ENCODE measurements around the gene ASCC1. TPM values are rescaled to one million over a fixed set of nuclear protein-coding genes. Genes with fewer than 3 reads are reported as not detected.

The ASCC1 gene
- total and polyA plus RNA-seq, 2 donors (not counting 3 experiments of a cell fraction or from before 2014, with no cell fraction given) = 16.0 to 24.9 TPM

DNA sequence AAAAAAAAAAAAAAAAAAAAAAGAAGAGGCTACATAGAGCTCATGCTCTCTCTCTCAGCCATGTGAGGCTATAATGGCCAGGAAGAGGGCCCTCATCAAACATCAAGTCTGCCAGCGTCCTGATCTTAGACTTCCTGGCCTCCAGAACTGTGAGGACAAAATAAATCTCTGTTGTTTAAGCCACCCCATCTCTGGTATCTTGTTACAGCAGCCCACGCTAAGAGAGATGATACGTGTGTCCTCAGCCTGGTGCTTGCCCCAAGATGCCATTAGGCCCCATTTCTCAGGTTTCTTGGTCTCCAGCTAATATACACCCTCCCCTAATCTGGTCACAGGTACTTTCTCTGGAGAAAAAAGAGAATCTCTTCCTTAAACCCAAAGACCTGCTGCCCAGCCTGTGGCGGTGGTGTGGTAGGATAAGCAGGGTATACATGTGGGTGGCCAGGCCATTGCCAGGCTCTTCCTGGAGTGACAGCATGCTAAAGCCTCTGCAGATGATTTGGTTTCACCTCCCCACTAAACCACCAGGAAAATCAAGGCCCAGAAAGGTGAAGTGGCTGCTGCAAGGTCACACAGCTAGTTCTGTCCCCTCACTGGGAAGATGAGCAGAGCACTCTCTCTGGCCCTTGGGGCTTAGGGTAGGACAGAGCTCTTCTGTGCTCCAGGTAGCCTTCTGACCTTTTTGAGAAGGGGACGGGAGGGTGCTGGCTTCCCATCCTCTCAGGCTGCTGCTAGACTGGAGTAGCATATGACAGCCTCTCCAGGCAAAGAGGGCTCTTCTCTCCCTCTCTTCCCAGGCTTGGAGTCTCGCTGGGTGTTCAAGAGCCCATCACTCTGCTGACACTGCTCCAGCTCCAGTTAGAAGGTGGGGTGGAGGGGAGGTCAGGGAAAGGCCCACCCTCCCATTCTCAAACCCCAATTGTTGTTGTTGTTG lies 133.0 kb downstream of the ASCC1 start:
- no peaks in the 10 kb centered on the region for H3K36me3 ChIP-seq (ENCODE audit: control insufficient read depth in 2 of 2, extremely low read depth in 1 of 2, insufficient read depth in 2 of 2, low read length in 2 of 2)
- H3K27me3 ChIP-seq (ENCODE audit: control insufficient read depth in 2 of 2, insufficient read depth in 2 of 2, low read length in 2 of 2) = peaks cover 10 to 15% of the 10 kb centered on the region in 2 experiments
- dilution Hi-C loops (cut with MboI; ENCODE audit: extremely low pct_ligation_motif_present, low sequenced_read_pairs) = no loop called here
- peaks cover 9% of the 10 kb centered on the region for H3K4me1 ChIP-seq (ENCODE audit: control insufficient read depth, extremely low read depth, insufficient read depth, low read length)
- BruUV-seq (replicated peaks) = no TSS peak
- H3K9me1 ChIP-seq (replicated peaks; ENCODE audit: control insufficient read depth, extremely low read depth, insufficient read depth, low read length) = no peaks in the 10 kb centered on the region
- no peak overlapping the region for H2AFZ ChIP-seq (ENCODE audit: low read depth, low read length)
- no peak overlapping the region for H3K4me3 ChIP-seq (replicated peaks in 1 of 3; ENCODE audit: insufficient read depth in 1 of 3, low read depth in 1 of 3, low read length in 3 of 3)
- H3K9me3 ChIP-seq (replicated peaks; ENCODE audit: control insufficient read depth, insufficient read depth, low read length) = no peaks in the 10 kb centered on the region
- no peak overlapping the region for H3K9ac ChIP-seq (replicated peaks; ENCODE audit: extremely low read depth, insufficient read depth, low read length)
- no peak overlapping the region for H3K4me2 ChIP-seq (ENCODE audit: insufficient read depth, low read length)
- no peaks in the 10 kb centered on the region for H3K79me2 ChIP-seq (ENCODE audit: control insufficient read depth, insufficient read depth, low read length)
- no peaks in the 10 kb centered on the region for H4K20me1 ChIP-seq (replicated peaks; ENCODE audit: control insufficient read depth, extremely low read depth, insufficient read depth, low read length)
- H3K27ac ChIP-seq (ENCODE audit: insufficient read depth, low read depth, low read length) = no peak overlapping the region
- TF ChIP-seq MAX (IDR thresholded peaks at IDR 0.05; ENCODE audit: insufficient read depth, insufficient read length) (no peak), EZH2 (IDR thresholded peaks at IDR 0.05; ENCODE audit: borderline replicate concordance, low read depth, low read length, severe bottlenecking) (no peak), GATA2 (IDR thresholded peaks at IDR 0.05; ENCODE audit: insufficient read depth, insufficient read length, low read depth, low read length) (no peak), JUN (IDR thresholded peaks at IDR 0.05; ENCODE audit: borderline replicate concordance, insufficient read depth, insufficient read length, low read depth) (no peak), MYC (IDR thresholded peaks at IDR 0.05; ENCODE audit: low read depth, low read length) (no peak), POLR2AphosphoS5 (IDR thresholded peaks at IDR 0.05; ENCODE audit: insufficient read depth, low read depth, low read length) (no peak), FOS (IDR thresholded peaks at IDR 0.05; ENCODE audit: borderline replicate concordance, insufficient read depth, low read length) (no peak)
- TF ChIP-seq, protein P1, sequence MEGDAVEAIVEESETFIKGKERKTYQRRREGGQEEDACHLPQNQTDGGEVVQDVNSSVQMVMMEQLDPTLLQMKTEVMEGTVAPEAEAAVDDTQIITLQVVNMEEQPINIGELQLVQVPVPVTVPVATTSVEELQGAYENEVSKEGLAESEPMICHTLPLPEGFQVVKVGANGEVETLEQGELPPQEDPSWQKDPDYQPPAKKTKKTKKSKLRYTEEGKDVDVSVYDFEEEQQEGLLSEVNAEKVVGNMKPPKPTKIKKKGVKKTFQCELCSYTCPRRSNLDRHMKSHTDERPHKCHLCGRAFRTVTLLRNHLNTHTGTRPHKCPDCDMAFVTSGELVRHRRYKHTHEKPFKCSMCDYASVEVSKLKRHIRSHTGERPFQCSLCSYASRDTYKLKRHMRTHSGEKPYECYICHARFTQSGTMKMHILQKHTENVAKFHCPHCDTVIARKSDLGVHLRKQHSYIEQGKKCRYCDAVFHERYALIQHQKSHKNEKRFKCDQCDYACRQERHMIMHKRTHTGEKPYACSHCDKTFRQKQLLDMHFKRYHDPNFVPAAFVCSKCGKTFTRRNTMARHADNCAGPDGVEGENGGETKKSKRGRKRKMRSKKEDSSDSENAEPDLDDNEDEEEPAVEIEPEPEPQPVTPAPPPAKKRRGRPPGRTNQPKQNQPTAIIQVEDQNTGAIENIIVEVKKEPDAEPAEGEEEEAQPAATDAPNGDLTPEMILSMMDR (IDR thresholded peaks at IDR 0.05; ENCODE audit: extremely low read depth in 1 of 2, insufficient read depth in 1 of 2, low read depth in 1 of 2, low read length in 2 of 2) = no peak
- ChIA-PET POLR2A (no interaction called here), CTCF (interaction anchor here (1.5 to 1.8 kb wide), 2 partner anchors 11 to 43 kb away, joined by 4 read pairs; no protein-coding TSS in a partner anchor)
- FAIRE-seq (no peak), DNase-seq (ENCODE audit: low read depth, low spot score) (no peak)
- intact Hi-C loops (cut with micrococcal nuclease) = no loop called here
